ENCODE data around the gene PSMB3.

The PSMB3 gene

GRCh38 chr17:38752308-38753070, at the start of gene PSMB3 (continued):
- TF ChIP-seq ZNF138 (tag by site-specific recombination; IDR thresholded peaks at IDR 0.05; ENCODE audit: borderline replicate concordance) (no peak), ZSCAN4 (tag by site-specific recombination; IDR thresholded peaks at IDR 0.05) (no peak; the same call in 1 of the 2 replicates), ZNF830 (tag by site-specific recombination; IDR thresholded peaks at IDR 0.05; ENCODE audit: low read depth) (no peak), ZSCAN16 (tag by site-specific recombination; IDR thresholded peaks at IDR 0.05) (no peak), KLF7 (tag by site-specific recombination; IDR thresholded peaks at IDR 0.05; ENCODE audit: borderline replicate concordance) (no peak), ZNF677 (tag by site-specific recombination; IDR thresholded peaks at IDR 0.05) (no peak), SCRT2 (tag by site-specific recombination; IDR thresholded peaks at IDR 0.05) (no peak), ZNF791 (tag by site-specific recombination; IDR thresholded peaks at IDR 0.05) (no peak), ZNF324 (tag by site-specific recombination; IDR thresholded peaks at IDR 0.05) (no peak), ZSCAN23 (tag by site-specific recombination; IDR thresholded peaks at IDR 0.05) (no peak), YY1 (tag by site-specific recombination; IDR thresholded peaks at IDR 0.05) (no peak), ZNF580 (tag by site-specific recombination; IDR thresholded peaks at IDR 0.05) (0 out of 2 replicates have a peak, but pooled peaks have one; percentile 30), ZNF132 (tag by site-specific recombination; IDR thresholded peaks at IDR 0.05; ENCODE audit: borderline replicate concordance) (no peak), ZNF585B (tag by site-specific recombination; IDR thresholded peaks at IDR 0.05) (no peak), AEBP2 (tag by site-specific recombination; IDR thresholded peaks at IDR 0.05; ENCODE audit: borderline replicate concordance) (no peak), SP2 (tag by site-specific recombination; IDR thresholded peaks at IDR 0.05) (peak; percentile 99), ZNF335 (tag by site-specific recombination; conservative IDR thresholded peaks at IDR 0.05) (peak; percentile 89), ZNF571 (tag by site-specific recombination; IDR thresholded peaks at IDR 0.05) (no peak), ZNF133 (tag by site-specific recombination; IDR thresholded peaks at IDR 0.05) (no peak), KLF8 (tag by site-specific recombination; IDR thresholded peaks at IDR 0.05) (no peak), SP3 (tag by site-specific recombination; IDR thresholded peaks at IDR 0.05) (peak; percentile 90), SALL2 (tag by site-specific recombination; IDR thresholded peaks at IDR 0.05; ENCODE audit: borderline replicate concordance) (no peak), ZFP3 (tag by site-specific recombination; IDR thresholded peaks at IDR 0.05; ENCODE audit: low read depth) (no peak; the same call in 1 of the 2 replicates), ZNF292 (tag by site-specific recombination; IDR thresholded peaks at IDR 0.05; ENCODE audit: borderline replicate concordance, low read depth) (no peak), ZBTB48 (tag by site-specific recombination; IDR thresholded peaks at IDR 0.05) (peak; percentile 66; the same call in 1 of the 2 replicates), ZNF146 (tag by site-specific recombination; IDR thresholded peaks at IDR 0.05) (no peak; the same call in 1 of the 2 replicates), ZNF837 (tag by site-specific recombination; IDR thresholded peaks at IDR 0.05) (no peak), BCL6B (tag by site-specific recombination; IDR thresholded peaks at IDR 0.05) (peak; percentile 57), ZNF174 (tag by site-specific recombination; IDR thresholded peaks at IDR 0.05) (no peak)
- TF ChIP-seq, protein P1, sequence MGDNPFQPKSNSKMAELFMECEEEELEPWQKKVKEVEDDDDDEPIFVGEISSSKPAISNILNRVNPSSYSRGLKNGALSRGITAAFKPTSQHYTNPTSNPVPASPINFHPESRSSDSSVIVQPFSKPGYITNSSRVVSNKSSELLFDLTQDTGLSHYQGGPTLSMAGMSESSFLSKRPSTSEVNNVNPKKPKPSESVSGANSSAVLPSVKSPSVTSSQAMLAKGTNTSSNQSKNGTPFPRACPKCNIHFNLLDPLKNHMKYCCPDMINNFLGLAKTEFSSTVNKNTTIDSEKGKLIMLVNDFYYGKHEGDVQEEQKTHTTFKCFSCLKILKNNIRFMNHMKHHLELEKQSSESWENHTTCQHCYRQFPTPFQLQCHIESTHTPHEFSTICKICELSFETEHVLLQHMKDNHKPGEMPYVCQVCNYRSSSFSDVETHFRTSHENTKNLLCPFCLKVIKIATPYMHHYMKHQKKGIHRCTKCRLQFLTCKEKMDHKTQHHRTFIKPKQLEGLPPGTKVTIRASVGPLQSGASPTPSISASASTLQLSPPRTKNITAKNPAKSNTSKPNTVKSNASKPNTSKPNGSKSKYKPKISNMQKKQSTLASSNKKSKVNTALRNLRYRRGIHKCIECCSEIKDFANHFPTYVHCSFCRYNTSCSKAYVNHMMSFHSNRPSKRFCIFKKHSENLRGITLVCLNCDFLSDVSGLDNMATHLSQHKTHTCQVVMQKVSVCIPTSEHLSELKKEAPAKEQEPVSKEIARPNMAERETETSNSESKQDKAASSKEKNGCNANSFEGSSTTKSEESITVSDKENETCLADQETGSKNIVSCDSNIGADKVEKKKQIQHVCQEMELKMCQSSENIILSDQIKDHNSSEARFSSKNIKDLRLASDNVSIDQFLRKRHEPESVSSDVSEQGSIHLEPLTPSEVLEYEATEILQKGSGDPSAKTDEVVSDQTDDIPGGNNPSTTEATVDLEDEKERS (tag by site-specific recombination; IDR thresholded peaks at IDR 0.05), result no peak
- TF ChIP-seq, protein P2, sequence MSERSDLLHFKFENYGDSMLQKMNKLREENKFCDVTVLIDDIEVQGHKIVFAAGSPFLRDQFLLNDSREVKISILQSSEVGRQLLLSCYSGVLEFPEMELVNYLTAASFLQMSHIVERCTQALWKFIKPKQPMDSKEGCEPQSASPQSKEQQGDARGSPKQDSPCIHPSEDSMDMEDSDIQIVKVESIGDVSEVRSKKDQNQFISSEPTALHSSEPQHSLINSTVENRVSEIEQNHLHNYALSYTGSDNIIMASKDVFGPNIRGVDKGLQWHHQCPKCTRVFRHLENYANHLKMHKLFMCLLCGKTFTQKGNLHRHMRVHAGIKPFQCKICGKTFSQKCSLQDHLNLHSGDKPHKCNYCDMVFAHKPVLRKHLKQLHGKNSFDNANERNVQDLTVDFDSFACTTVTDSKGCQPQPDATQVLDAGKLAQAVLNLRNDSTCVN (tag by site-specific recombination; optimal IDR thresholded peaks at IDR 0.05), result peak; percentile 40

Measured in HEK293 (cell line).